HL-60/S4 treated with retinoic acid at 250 ng/mL for 4 days and 3 days (cell line): ENCODE data around the gene HLA-DMA.
"Not testable (repeated sequence)": the region's sequence is repeated elsewhere in the genome, so short reads cannot be mapped to it uniquely, and the experiment has no call there.

ENCODE experiments used
- in situ Hi-C: fragments of 300-500 bp; cut with MboI; formaldehyde crosslinking; loops from 2 replicates; pipeline ENCODE4 v1.7.0; 2022; ENCODE audit warnings: low sequenced_read_pairs

Gene HLA-DMA

GRCh38 chr6:32962213-32962826 is 9.4 kb upstream of the HLA-DMA start:
- in situ Hi-C loops: no loop called here

GRCh38 chr6:32960563-32960962 is 7.7 kb upstream of the HLA-DMA start:
- in situ Hi-C loops: no loop called here

- in situ Hi-C loops: no loop called here
Measured at GRCh38 chr6:32956176-32956575, 3.3 kb upstream of the HLA-DMA start.

GRCh38 chr6:32954986-32955802 is 2.3 kb upstream of the HLA-DMA start:
- in situ Hi-C loops: no loop called here

- in situ Hi-C loops: no loop called here
Measured at GRCh38 chr6:32954267-32954666, 1.4 kb upstream of the HLA-DMA start.

DNA sequence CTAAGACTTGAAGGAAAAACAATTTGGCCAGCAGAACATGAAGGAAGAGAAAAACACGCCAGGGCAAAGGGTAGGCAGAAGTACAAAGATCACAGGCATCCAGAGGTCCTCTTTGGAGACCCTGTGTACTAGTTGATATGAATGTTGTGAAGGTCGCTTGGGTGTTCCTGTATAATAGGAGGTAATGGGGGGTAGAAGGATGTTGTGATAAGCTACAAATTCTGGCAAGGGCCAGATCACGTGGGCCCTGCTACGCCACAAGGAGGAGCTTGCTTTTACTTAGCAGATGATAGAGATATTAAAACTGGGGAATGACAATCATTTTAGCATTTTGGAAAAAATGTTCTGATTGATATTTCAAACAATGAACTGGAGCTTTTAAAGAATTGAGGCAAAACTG is 878 bp upstream of the HLA-DMA start:
- in situ Hi-C loops: no loop called here

DNA sequence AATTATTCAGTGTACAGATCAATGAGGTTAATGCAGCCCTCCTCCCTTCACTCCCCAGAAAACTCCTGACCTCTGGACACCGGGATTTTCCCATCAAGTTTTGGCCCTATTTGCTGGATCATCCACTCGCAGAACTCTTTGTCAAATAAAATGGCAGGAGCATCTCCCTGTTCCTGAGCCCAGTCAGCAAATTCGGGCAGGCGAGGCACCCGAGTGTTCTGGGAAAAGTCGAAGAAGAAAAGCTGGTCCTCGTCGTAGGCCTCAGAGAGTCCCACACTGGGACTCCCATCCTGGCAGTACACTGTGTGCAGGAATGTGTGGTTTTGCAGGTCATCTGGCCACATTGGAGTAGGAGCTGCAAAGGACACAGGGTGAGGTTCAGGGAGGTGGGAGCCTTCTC is 2.4 kb downstream of the HLA-DMA start:
- in situ Hi-C loops: no loop called here

DNA sequence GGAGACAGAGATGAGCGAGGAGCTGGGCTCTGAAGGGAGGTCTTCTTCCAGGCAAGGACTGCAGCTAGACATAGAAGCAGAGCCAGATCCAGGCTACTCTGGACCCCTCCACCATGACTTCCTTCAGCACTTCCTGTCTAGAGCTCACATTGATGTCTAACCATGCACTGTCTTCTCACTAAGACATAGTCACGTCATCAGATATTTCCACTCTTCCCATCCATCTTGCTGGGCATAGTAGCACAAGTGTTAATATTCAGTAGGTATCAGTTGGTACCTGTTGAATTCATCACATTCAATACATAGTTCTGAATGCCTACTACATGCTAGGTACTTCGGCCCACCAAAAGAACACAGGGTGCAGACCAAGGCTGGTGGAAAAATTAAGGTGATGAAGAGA is 2.9 kb downstream of the HLA-DMA start:
- in situ Hi-C loops: no loop called here

GRCh38 chr6:32949113-32949512 is 3.8 kb downstream of the HLA-DMA start:
- in situ Hi-C loops: no loop called here

DNA sequence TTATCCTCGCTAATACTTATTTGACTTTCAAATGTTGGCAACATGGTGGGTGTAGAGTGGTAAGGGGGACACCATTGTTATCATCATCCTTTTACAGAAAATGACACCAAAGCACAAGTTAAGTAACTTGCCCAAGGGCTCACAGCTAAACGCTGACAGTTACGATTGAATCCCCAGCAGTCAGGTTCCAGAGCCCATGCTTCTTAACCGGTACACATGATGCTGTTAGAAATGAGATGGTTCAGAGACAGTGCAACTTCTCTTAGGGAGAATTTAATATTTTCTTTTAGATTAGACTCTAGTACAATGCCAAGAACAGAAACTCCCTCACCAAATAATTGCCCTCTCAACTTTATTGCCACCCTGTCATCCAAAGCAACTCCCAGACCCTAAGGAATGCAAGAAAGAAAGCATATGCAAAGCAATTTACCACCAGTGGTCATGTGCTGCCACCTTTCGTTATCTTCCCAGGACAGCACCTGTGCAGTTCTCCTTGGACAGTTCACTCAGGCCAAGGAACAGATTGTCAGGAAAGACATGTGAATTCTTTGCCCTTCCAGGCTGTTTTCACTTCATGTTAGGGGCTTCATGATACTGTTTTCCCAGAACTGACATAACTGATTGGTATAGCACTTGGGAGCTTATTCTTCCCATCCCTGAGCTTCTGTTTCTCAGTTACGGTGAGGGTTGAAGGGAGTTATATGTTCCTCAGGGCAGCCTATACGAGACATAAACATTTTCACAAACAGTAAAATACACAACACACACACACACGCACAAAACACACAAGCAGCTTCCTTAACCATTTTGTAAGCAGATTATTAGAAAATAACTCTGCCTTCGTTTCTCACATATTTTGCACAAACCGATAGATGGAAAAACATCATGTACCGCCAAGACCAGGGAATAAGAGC is 5.1 kb downstream of the HLA-DMA start:
- in situ Hi-C loops: no loop called here

DNA sequence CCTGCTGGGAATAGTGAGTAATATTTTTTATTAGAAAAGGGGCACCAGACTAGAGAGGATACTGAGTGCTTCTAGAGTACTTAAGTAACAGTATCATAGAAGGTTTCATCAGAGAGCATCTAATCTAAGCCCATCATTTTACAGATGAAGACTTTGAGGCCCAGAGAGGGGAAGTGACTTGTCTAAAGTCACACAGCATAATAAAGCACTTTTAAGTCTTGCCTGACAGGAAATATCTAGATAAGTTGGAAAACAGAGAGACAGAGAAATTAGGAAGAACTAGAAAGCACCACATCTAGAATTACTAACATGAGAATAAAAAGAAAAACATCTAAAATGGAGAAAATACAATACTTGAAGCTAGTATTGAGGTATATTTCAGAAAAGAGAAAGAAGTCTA is 6.0 kb downstream of the HLA-DMA start:
- in situ Hi-C loops: no loop called here

DNA sequence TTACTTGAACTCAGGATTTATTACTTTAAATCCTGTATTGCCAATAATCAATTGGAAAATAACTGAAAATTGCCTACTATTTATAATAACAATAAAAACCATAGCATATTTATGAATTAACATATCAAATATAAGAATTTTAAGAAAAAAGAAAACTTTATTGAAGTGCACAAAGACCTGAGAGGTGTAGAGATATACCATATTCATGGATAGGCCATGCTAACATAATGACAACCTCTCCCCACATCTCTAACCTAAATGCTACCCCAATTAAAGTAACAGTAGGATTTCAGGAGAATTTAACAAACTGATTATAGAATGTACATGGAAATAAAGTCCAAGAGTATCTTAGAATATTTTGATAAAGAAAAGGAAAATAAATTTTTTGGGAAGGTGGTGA is 6.9 kb downstream of the HLA-DMA start:
- in situ Hi-C loops: no loop called here

- in situ Hi-C loops: no loop called here
Measured at GRCh38 chr6:32945108-32945760, 7.7 kb downstream of the HLA-DMA start.

DNA sequence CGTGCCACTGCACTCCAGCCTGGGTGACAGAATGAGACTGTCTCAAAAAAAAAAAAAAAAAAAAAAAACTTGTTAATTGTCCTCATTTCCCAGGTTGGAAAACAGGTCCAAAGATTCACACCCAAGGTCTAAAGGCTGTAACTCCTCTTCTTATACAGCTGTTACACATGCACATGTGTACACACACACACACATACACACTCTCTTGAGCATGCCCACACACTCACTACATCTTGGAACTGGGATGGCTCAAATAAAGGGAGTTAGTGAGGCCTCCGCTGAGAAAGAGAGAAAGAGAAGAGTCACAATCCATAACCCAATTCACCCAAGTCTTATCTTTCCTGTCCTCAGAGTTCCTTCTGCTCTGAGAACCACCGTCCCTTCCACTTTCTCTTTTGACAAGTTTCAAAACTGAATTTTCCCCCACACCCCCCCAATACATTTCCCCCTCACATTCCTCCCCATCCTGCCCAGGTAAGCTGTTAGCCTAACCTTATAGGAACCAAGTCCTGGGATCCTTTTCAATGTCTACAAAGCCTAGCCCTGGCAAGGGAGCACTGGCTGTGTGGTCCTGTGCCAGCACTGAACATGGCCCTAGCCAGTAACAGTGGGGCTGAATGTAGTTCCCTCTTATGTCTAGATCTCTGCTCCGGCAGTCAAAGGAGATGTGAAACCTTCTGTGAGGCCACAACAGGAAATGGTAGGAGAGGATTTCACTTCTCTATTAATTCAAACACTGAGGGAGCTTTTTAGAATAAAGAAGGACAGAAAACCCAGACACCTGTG is 8.8 kb downstream of the HLA-DMA start:
- in situ Hi-C loops: no loop called here

- in situ Hi-C loops: not testable (repeated sequence)
Measured at GRCh38 chr6:32942555-32943123, 10.3 kb downstream of the HLA-DMA start.

- in situ Hi-C loops: no loop called here
Measured at GRCh38 chr6:32941214-32941768, 11.6 kb downstream of the HLA-DMA start.

DNA sequence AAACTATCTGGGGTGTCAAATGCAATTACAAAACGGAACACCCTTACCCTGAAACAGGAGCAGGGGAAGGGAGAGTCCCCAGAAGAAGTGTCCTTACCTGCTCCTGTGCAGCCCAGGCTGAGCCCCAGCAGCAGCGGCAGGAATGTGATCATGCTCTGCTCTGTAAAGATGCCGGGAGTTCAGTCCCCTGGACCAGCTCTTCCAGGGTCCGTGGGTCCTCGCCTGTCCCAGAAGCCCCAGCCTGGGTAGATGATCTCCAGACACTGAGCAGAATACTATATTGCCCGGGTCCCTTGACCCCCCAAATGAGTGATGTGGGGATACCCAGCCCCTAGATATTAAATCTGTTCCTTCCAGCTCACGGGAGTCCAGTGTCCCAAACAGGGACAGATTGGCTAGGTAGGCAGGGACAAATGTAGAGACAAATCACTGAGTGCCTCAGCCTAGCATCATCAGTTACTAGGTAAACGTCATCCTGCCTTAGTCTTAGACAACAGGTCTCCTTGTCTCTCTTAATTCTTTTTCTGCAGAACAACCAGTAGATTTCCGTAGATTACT is 12.2 kb downstream of the HLA-DMA start, which contains the start of gene HLA-DMB:
HLA-DMB (minus strand) TSS at position 373 of the 558 bp plus-strand sequence; CDS start at position 152, 221 bp downstream.
- in situ Hi-C loops: no loop called here

DNA sequence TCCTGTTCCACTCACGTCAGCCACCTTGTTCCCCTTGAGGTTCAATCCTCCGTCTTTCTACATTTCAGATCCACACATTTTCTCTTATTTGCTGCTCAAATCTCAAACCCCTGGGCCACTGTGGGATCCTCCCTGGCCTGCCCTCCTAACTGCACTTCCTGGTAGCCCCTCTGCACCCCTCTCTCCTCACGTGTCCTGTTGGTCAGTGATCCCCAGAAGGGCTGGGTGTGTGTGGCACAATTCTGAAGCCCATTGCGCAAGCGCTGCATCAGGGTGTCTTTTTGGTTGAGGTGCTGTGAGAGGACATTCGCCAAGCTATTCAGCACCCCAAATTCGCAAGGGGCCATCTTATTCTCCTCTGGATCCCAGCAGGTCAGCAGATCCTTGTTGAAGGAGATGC is 14.4 kb downstream of the HLA-DMA start:
- in situ Hi-C loops: no loop called here

- in situ Hi-C loops: no loop called here
Measured at GRCh38 chr6:32937230-32937633, 15.7 kb downstream of the HLA-DMA start.
